ENCODE data around the gene AKAP6. TPM values are rescaled to one million over a fixed set of nuclear protein-coding genes. Genes with fewer than 3 reads are reported as not detected.

Gene AKAP6
- total and polyA plus RNA-seq, 8 donors, result 3.7 to 7.2 (median 6.0) TPM

- intact Hi-C loops (cut with DNase I), result no loop called here
Measured at GRCh38 chr14:32702088-32702487, 373.0 kb downstream of the AKAP6 start.

DNA sequence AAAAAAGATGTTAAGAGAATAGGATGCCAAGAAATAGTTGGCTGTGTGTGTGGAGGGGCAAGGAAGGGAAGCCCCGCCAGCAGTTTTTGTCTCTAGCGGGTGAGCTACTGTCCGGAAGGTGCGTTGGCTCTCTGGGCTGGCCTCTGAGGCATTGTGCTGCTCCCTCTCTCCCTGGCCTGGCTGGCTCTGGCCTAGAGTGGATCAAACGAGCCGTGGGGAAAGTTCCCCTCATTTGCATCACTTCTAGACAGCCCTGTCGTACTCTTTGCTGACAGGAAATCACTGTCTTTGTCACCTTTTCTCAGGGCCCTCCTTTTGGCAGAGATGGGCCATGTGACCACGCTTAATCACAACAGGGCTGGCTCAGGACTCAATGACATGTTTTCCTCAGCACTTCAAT, 373.5 kb downstream of the AKAP6 start:
- TF ChIP-seq CTCF (IDR thresholded peaks at IDR 0.05), result no peak
- ATAC-seq (peak; percentile 73), DNase-seq (peak; percentile 29 to 48 (median 40))
- Histone ChIP-seq H3K4me3 (no peak overlapping the region), H3K4me1 (peaks cover 0 to 9% of the 10 kb centered on the region in 2 donors), H3K9me3 (no peaks in the 10 kb centered on the region), H3K27ac (peak overlapping the region; percentile 39 to 75), H3K27me3 (no peaks in the 10 kb centered on the region), H3K36me3 (no peaks in the 10 kb centered on the region)
- intact Hi-C loops (cut with DNase I), result no loop called here

More at GRCh38 chr14:32702088-32702487, 373.0 kb downstream of the AKAP6 start:
- Histone ChIP-seq H3K4me3 (no peak overlapping the region), H3K9me3 (no peaks in the 10 kb centered on the region), H3K4me1 (peaks cover 0 to 9% of the 10 kb centered on the region in 2 donors), H3K27me3 (no peaks in the 10 kb centered on the region), H3K27ac (peak overlapping the region in 1 of 2 donors; percentile 75), H3K36me3 (no peaks in the 10 kb centered on the region)
- ATAC-seq (no peak), DNase-seq (no peak)
- no peak for TF ChIP-seq CTCF (IDR thresholded peaks at IDR 0.05)

- Histone ChIP-seq H3K9me3 (no peaks in the 10 kb centered on the region), H3K4me3 (no peak overlapping the region), H3K4me1 (peaks cover 0 to 9% of the 10 kb centered on the region in 2 donors), H3K27me3 (no peaks in the 10 kb centered on the region), H3K36me3 (no peaks in the 10 kb centered on the region), H3K27ac (peak overlapping the region; percentile 39 to 75)
- no peak for TF ChIP-seq CTCF (IDR thresholded peaks at IDR 0.05)
- intact Hi-C loops (cut with DNase I), result no loop called here
- DNase-seq, result peak in 2 of 4 donors; percentile 36 to 68
- peak; percentile 73 for ATAC-seq
Measured at GRCh38 chr14:32703183-32703621, 374.1 kb downstream of the AKAP6 start.

GRCh38 chr14:32706721-32707519, 377.8 kb downstream of the AKAP6 start:
- no peaks in the 10 kb centered on the region for H3K27me3 ChIP-seq
- DNase-seq, result no peak
- no peak for ATAC-seq
- H3K9me3 ChIP-seq, result no peaks in the 10 kb centered on the region
- no peak for TF ChIP-seq CTCF (IDR thresholded peaks at IDR 0.05)
- H3K4me3 ChIP-seq, result no peak overlapping the region
- no peak overlapping the region for H3K27ac ChIP-seq
- H3K4me1 ChIP-seq, result peaks cover 0 to 9% of the 10 kb centered on the region in 2 donors
- intact Hi-C loops (cut with DNase I), result no loop called here
- no peaks in the 10 kb centered on the region for H3K36me3 ChIP-seq

DNA sequence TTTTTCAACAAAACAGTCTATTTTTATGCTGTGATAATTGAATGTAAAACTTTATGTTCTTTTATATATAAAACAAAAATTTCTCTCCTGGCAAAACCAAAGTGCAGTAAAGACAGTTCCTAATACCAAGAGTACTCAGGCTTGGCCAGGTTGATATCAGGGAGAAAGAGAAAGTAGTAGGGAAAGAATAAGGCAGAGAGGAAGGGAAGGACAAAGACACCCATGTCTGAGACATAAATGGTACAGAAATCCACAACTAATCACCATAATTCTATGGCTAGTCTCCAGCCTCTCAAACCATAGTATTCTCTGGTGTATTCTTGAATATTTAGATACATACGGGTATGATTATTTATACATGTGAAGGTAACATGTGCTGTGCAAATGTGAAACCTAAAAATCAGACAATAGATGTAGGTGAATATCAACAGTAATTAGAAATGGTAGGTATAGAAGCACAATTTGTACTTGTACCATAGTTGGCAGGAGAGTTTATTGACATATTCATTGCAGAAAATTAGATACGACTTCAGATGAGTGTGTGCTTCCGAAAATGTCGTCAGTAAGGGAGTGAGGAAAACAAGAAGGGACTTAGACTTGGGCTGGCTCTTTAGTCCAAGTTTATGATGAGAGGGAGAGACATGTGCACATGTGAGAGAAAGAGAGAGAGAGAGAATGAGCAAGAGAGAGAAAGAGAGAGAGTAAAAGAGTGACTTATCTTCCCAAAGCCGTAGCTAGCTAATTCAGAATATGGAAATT, 378.8 kb downstream of the AKAP6 start:
- H3K36me3 ChIP-seq, result no peaks in the 10 kb centered on the region
- no peaks in the 10 kb centered on the region for H3K9me3 ChIP-seq
- ATAC-seq, result no peak
- DNase-seq, result no peak
- intact Hi-C loops (cut with DNase I), result no loop called here
- no peaks in the 10 kb centered on the region for H3K27me3 ChIP-seq
- H3K4me1 ChIP-seq, result peaks cover 0 to under 1% of the 10 kb centered on the region in 2 donors
- TF ChIP-seq CTCF (IDR thresholded peaks at IDR 0.05), result no peak
- H3K27ac ChIP-seq, result no peak overlapping the region
- no peak overlapping the region for H3K4me3 ChIP-seq
